GM19023 (cell line): ENCODE measurements around the gene PSG5.
"Not testable (repeated sequence)": the region's sequence is repeated elsewhere in the genome, so short reads cannot be mapped to it uniquely, and the experiment has no call there.

ENCODE experiments used
- ATAC-seq: cut with Tn5 transposase; IDR thresholded peaks from one replicate; pipeline ENCODE4 v1.9.1; 2021; ENCODE audit warnings: mild to moderate bottlenecking, moderate library complexity; ENCODE audit not compliant: unreplicated experiment

The PSG5 gene

DNA sequence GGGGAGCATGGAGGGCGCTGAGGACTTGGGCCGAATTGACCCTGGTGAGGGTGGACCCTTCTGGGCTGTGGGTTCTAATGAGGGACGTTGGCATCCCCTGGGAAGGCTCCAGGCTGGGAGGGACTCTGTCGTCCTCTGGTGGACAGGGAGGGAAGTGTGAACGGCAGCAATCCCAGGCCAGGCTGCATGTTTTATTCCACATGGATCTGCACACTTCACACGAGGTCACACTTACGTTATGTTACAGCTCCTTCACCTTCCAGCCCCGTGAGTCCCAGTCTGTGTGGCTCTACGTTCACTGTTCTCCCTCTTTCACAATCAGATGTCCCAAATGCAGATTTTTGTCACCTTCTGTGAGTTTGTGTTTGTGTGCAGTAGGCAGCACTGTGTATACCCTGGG, 1.8 kb upstream of the PSG5 start:
- not testable (repeated sequence) for ATAC-seq

DNA sequence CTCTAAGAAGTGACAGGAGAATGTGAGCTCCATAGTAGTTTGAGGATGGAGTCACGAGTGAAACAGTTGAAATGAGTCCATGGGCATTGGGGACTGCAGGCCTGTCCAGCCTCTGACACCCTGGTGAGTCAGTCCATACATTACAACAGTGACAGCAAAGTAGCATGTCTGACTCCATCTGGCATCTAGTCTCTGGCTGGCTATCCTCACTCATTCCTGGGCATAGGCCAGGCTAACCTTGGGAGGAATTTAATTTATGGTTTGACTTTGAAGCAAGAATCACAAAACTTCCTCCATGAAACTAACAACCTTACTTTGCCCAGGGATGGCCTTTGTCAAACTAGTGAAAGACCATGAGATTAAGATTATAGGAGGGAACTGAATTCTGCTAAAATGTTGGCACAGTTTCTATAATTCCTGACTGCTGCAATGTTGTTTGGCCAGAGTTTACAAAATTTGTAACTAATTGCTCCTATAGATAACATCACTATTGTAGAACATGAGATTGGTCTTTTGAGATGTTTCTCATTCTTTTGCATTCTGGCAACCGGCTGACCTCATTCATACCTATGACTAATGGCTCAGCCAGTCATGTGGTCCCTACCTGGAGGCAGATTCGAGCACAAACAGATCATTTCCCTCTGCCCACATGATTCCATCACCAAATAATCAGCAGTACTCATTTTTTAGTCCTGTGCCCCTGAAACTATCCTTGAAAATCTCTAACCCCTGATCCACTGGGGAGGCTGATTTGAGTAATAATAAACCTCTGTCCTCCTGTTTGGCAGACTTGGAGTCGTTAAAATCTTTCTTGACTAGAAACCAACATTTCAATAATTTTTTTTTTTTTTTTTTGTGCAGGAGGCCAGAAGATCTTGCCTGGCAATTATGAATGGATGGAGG, 4.2 kb downstream of the PSG5 start:
- ATAC-seq: not testable (repeated sequence)

DNA sequence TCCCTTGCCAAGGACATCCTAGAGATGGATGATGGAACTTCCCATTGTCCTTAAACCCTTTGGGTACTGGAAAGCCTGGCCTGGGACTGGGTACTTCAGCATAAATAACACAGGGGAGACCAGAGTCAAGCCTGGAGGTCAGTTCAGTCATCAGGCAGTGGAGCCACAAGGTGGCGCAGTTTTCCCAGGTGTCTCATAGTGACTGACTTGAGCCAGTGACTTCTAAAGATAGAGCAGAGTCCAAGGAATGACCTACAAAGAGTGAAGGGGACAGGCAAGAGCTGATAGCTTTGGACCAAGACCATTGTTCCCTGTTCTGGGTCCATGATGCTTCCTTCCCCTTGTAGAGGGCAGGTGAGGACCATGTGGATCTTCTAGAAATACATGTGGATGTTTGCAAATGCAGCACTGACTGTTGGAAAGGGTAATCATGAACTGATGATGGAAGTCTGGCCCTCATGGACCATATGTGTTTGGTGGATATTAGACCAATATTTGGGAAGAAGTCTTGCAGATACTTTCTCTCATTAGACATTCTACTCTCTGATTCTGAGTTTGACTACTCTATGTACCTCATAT, 6.7 kb downstream of the PSG5 start:
- ATAC-seq: not testable (repeated sequence)

DNA sequence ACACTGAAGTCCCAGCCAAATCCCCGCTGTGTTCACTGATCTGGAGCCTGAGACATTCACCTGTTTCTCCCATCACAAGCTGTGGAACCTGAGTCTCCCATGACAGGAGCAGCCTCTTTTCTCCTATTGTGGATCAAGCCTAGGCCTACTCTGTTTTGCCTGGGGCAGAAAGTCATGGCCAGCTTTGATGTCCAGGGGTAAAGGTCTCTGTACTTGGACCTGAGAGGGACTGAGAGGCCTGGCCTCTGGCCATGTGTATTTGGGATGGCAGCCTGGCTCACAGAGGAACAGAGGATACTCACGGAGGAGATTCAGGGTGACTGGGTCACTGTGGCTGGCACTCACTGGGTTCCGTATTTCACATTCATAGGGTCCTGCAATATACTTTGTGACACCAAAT, 7.8 kb downstream of the PSG5 start:
- not testable (repeated sequence) for ATAC-seq

DNA sequence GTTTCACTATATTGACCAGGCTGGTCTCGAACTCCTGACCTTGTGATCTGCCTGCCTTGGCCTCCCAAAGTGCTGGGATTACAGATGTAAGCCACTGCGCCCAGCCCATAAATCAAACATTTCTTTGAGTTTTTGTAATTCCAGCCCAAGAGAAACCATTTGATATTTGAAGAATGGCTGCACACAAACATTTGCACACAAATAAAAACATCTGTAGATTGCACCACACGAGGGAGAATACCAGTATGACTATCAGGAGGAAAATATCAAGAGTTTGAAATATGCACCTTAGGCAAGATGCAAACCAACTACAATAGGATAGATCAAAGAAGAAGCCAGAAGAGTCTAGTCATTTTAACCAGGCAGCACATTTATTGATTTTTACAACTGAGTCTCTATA, 20.4 kb downstream of the PSG5 start:
- not testable (repeated sequence) for ATAC-seq

DNA sequence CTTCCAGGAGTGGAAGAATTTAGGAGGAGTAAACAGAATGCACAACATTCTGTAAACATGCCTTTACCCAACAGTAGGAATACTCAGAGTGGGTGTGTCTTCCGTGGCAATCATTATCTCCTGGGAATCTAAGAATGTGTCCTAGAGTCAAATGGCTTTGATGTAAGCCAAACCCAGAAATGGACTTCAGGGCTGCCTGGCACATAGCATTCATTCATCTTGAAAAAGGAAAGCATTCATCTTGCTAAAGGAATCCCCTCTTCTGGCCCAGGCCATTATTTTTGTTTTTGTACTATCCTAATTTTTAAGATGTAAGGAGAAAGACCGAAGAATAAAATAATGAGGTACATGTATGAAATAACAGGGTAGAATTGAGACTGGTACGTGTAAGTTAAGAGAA, 23.2 kb downstream of the PSG5 start:
- ATAC-seq: not testable (repeated sequence)

DNA sequence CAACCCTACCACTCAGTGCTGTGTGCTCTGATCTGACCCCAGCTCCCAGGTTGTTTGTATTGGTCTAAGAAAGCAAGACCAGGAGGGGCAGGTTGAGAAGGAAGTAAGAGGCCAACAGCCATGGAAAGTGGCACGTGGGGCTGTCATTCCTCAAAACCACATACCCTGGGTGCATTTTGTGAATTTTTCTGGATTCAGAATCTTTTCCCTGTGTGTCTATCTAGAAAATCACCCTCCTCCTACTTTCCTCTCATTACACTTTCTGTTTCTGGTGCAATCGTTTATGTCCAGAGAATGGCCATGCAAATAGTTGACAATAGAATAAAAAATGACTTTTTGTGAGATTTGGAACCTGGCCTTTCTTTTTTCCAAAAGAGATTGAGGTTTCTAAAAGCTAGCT, 24.1 kb downstream of the PSG5 start:
- not testable (repeated sequence) for ATAC-seq

DNA sequence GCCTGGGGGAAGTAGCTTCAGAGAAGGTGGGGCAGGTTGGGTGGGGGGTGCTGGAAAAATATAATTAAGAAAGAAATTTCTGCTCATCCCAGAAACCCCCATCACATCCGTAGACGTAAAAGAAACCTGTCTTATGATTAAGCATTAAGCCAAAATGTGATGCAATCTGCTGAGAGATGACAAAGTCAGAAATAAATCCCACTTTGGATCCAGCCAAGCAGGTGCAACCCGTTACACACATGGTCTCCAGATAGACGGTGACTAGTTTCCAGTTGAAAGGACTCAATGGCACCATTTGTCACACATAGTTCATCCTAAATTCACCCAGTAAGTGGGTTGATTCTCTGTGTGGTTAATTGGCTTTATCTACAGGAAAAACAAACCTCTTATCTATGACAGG, 34.1 kb downstream of the PSG5 start:
- no peak for ATAC-seq

DNA sequence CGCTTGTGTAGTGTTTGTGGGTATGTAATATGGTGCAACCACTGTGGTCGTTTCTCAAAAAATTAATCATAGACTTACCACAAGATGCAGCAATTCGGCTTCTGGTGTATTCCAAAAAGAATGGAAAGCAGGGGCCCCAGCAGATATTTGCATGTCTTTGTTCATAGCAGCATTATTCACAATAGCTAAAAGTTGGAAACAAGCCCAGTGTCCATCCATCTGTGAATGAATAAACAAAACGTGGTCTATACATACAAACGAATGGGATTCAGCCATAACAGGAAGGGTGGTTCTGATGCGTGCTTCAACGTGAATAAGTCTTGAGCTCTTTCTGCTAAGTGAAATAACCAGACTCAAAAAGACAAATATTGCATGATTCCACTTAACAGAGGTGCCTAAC, 36.5 kb downstream of the PSG5 start:
- ATAC-seq: not testable (repeated sequence)

DNA sequence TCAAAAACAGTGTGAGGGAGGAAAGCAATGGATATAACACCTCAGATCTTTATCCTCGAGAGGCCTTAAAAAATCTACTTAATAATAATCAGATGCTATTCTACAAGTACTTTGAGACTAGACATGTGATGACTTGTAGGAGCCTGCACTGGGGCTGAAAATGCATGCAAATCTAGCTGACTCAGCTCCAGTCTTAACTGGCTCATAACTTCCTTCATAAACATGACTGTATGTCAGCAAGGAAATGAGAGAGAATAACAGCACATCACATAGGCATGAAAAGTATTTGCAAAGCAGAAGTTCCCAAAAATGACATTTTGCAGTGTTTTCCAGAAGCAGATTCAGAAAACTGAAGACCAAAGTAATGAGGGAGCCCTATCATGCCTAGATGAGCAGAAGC, 38.1 kb downstream of the PSG5 start:
- no peak for ATAC-seq

DNA sequence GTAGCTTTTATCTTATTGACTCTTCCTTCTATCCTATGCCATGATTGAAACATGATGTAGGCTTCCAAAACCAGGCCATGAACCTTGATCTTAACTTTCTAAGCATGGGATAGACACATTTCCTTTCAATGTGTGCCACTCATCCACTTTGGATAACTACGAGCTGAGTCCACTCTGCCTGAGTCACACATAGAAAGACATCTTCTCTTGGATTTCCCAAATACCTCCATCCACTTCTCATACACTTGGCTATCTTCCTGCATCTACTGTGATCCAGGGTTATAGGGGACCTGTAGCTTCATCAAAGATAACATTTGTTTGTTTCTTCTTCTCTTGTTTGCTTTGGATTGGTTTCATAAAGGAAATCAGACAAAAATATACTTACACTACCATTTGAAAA, 44.6 kb downstream of the PSG5 start:
- not testable (repeated sequence) for ATAC-seq

DNA sequence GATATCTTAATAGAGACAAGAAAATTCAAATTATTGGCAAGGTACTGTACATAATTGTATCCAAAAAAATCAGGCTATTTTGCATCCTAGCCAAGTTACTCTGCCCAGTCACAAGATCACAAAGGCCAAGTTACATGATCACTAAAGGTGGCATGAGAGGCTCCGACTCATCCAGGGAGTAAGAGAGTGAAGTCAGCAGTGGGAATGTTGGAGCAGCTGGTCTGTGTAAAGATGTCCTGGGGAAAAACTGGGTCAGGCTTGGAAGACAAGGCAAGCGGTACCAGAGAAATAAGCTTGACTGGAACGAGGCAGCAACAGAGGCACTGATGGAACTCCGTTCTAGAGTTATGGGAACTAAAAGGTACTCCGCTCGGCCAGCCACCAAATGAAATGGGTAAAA, 53.6 kb downstream of the PSG5 start:
- ATAC-seq: no peak

DNA sequence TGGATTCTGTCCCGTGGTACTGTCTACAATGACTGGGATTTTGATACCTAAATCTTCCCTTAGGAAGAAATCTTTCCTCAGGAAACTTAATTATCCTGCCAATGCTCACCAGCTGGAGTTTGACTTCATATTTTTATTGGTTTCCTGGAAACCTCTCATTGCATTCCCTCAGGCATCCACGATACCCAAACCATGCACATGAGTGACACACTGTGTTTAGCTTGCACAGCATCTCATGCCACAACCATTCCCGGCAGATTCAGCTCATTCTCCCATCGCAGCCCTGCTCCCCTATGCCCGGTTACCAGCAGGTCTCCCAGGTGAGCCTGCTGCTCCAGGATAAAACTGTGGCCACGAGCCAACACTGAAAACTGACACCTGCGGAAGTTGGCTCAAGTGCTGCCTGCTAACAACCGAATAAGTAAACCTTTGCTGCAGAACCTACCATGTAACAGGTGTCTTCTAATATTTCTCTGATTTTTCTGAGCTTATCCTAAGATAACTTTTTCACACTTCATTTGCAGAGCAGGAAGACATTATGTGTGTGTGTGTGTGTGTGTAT, 55.0 kb downstream of the PSG5 start:
- ATAC-seq: not testable (repeated sequence)

DNA sequence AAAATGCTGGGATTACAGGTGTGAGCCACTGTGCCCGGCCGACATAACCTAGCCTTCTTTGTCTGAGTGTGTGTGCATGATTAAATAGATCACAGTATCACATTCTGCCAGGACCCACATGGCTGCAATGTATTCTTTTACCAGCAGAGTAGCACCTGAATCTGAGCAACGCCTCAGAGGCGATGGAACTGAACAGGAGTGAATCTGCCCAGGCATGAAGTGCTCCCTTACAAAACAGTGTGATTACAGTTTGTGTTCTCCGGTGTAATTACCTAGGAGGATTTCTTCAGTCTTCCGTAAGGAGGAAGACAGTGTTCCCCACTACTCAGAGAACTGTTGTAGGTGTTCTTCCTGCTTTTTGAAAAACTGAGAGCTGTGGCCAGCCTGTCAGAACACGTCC, 57.1 kb downstream of the PSG5 start:
- not testable (repeated sequence) for ATAC-seq

DNA sequence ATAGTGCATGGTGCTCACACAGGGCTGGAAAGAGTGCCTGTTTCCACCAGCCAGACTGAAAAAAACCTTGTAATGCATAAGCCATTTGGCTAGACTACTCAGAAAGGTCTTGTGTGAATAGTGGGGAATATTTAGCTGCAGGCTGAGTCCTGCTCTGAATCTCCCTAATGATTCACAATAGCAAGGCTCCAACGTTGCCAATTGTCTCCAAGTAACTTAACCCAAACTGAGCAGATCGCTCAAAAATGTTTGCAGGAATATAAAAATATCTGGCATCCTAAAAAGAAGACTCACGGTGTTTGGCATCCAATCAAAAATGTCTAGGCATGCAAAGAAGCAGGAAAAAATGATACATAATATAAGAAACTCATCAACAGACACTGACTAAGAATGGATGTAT, 59.0 kb downstream of the PSG5 start:
- not testable (repeated sequence) for ATAC-seq

DNA sequence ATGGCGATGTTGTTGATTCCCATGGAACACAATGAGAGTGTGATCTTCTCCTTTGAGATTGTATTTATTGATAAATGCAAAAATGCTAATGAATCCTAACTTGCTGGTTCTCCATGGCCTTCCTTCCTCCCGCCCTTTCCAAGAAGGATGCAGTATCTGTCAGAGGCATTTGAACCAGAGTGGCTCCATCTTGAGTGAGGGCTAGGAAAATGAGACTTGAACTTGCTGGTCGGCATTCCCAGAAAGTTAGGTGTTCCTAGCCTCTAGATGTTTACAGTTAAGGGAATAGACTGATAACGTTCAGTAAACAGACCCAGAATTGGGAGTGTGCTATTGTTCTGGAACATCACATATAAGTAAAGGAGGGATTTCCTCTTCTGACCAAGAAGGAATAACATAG, 59.6 kb downstream of the PSG5 start:
- no peak for ATAC-seq

DNA sequence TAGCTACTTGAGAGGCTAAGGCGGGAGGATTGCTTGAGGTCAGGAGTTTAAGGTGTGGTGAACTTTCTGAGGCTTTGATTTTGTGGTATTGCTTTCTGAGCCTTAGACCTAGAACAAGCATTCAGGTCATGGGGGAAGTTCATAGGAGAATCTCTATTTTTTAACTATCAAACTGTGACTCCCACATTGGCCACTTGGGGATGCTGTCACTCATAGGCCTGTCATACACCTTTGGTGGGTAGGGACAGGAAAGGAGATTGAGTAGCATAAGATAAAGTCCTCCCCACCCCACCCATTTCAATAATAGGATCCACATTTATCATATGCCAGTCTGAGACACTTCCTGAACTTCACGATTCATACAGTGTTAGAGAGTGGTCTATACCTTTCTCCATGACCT, 62.0 kb downstream of the PSG5 start:
- no peak for ATAC-seq

DNA sequence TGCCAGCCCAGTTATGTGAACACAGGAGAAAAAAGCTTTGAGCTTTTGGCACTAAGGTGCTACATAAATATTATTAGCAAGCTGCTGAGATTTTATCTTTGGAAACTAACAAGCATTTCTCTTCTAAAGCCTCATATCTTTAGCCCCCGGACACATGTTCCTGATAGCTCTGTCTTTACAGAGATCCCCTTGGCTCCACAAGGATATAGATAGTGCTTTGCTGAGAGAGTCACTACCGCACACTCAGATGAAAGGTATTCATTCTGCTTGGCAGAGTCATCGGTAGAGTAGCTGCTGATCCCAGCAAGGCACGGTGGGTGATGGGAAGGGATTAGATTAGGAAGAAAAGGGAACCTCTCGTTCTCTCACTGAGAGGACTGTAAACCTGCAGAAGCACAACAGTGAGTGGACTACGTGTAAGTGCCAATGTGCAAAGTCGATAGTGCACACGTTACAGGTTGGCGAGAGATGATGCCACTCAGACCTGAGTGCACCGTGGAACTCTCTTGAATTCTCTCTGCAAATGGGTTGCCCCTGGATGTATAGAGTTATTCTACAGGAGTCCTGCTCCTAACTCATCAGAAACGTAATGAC, 65.8 kb downstream of the PSG5 start:
- ATAC-seq: not testable (repeated sequence)

DNA sequence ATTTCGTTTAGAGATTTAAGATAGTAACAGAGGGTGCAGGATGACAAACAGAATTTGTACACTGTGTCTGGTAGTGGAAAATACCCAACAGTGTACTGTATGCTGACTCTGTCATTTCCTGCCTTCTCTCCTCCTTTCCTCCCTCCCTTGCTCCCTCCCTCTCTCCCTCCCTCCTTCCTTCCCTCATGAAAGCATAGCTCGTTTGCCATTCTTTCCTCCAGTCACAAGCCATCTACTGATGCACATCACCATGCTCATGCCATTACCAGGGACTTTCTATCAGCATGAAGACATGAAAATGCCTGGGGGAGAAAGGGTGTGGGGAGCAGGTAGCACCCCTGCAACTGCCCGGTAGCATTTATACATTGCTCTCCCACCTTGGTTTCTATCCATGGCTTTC, 66.8 kb downstream of the PSG5 start:
- not testable (repeated sequence) for ATAC-seq
